Natural killer cell (primary cell): ENCODE results near the gene LRRC15. TPM values are rescaled to one million over a fixed set of nuclear protein-coding genes. Genes with fewer than 3 reads are reported as not detected.

ENCODE experiments used
- ATAC-seq, 3 donors: fragments of 150-1000 bp in 2 of 3; fragments of 200-7000 bp in 1 of 3; cut with Tn5 transposase; 1 replicate in 1 of 3; 2 replicates in 2 of 3; pipeline ENCODE4 v1.10.0; 2021; ENCODE audit warnings: mild to moderate bottlenecking in 2 of 3, moderate library complexity in 2 of 3
- DNase-seq, 2 donors: peaks; one replicate each; pipeline versions ENCODE4 v3.0.0 to v3.0.0-alpha.2; 2013 to 2021; ENCODE audit warnings: mixed read lengths in 1 of 2
- H3K27ac ChIP-seq: one replicate; pipeline ENCODE4 v1.5.1; 2013; ENCODE audit warnings: mild to moderate bottlenecking, low read length
- H3K27me3 ChIP-seq: one replicate; pipeline ENCODE4 v1.6.1; 2013; ENCODE audit warnings: low read length; ENCODE audit not compliant: control insufficient read depth, insufficient read depth
- H3K36me3 ChIP-seq: one replicate; pipeline ENCODE4 v1.6.1; 2013; ENCODE audit warnings: low read length; ENCODE audit not compliant: control insufficient read depth, insufficient read depth
- H3K4me1 ChIP-seq: one replicate; pipeline ENCODE4 v1.6.1; 2013; ENCODE audit warnings: low read length; ENCODE audit not compliant: control insufficient read depth, insufficient read depth
- H3K4me3 ChIP-seq: one replicate; pipeline ENCODE4 v1.5.1; 2013; ENCODE audit warnings: low read length
- H3K9me3 ChIP-seq: one replicate; pipeline ENCODE4 v1.6.1; 2013; ENCODE audit warnings: low read length; ENCODE audit not compliant: control insufficient read depth, insufficient read depth
- H3K27ac Mint-ChIP-seq, 2 donors: one replicate each; pipeline ENCODE4 v1.8.0; 2022; ENCODE audit warnings: mild to moderate bottlenecking in 2 of 2, mixed read lengths in 2 of 2, moderate library complexity in 1 of 2
- H3K27me3 Mint-ChIP-seq, 2 donors: one replicate each; pipeline ENCODE4 v1.8.0; 2022; ENCODE audit warnings: low read depth in 2 of 2, mixed read lengths in 2 of 2
- H3K36me3 Mint-ChIP-seq: one replicate; pipeline ENCODE4 v1.8.0; 2022; ENCODE audit warnings: mixed read lengths
- H3K4me1 Mint-ChIP-seq, 2 donors: one replicate each; pipeline ENCODE4 v1.8.0; 2022; ENCODE audit warnings: mixed read lengths in 2 of 2
- H3K4me3 Mint-ChIP-seq: one replicate; pipeline ENCODE4 v1.8.0; 2022; ENCODE audit warnings: mild to moderate bottlenecking, moderate library complexity, mixed read lengths
- H3K9me3 Mint-ChIP-seq, 2 donors: one replicate each; pipeline ENCODE4 v1.8.0; 2022; ENCODE audit warnings: mixed read lengths in 2 of 2
- CTCF ChIP-seq: fragments of 200-600 bp; IDR thresholded peaks from one replicate; pipeline ENCODE4 v1.8.0; 2022; ENCODE audit warnings: antibody characterized with exemption
- WGBS: methylation state at CpG from one replicate; pipeline ENCODE4 v1.1.7; 2013; ENCODE audit warnings: missing lambda C conversion rate; ENCODE audit not compliant: insufficient coverage; 5-methylcytosine and 5-hydroxymethylcytosine counted together
- intact Hi-C: fragments of 100-400 bp; cut with micrococcal nuclease; formaldehyde crosslinking; loops from one replicate; pipeline ENCODE4 v1.14.2; 2022
- total RNA-seq, 4 donors: library from RNA; stranded (reverse); fragments of 120-200 nt in 1 of 4; gene quantifications; one replicate each; pipeline versions ENCODE4 v1.2.3 to v1.2.4, GENCODE V29; 2013 to 2022

Gene LRRC15
- total RNA-seq, 3 donors from 2014 or later (not counting 1 experiment from before 2014, with no cell fraction given) = not detected

GRCh38 chr3:194405766-194406165 lies 36.2 kb upstream of the LRRC15 start:
- no peaks in the 10 kb centered on the region for H3K27me3 ChIP-seq
- DNase-seq (no peak), ATAC-seq (no peak)
- no peak overlapping the region for H3K4me3 ChIP-seq
- WGBS = 88% methylated on average over 2 of the region's 2 CpGs
- no peaks in the 10 kb centered on the region for H3K4me1 ChIP-seq
- no peaks in the 10 kb centered on the region for H3K27me3 Mint-ChIP-seq
- no peaks in the 10 kb centered on the region for H3K9me3 Mint-ChIP-seq
- H3K4me3 Mint-ChIP-seq = no peak overlapping the region
- no peak for TF ChIP-seq CTCF
- H3K9me3 ChIP-seq = no peaks in the 10 kb centered on the region
- H3K36me3 Mint-ChIP-seq = no peaks in the 10 kb centered on the region
- peaks cover 8% of the 10 kb centered on the region for H3K36me3 ChIP-seq
- H3K27ac ChIP-seq = no peak overlapping the region
- H3K4me1 Mint-ChIP-seq = no peaks in the 10 kb centered on the region
- intact Hi-C loops = no loop called here
- H3K27ac Mint-ChIP-seq = no peak overlapping the region

- Mint-ChIP-seq H3K4me1 (peaks cover 5 to 6% of the 10 kb centered on the region in 2 donors), H3K36me3 (no peaks in the 10 kb centered on the region), H3K27ac (no peak overlapping the region), H3K27me3 (no peaks in the 10 kb centered on the region), H3K9me3 (no peaks in the 10 kb centered on the region), H3K4me3 (no peak overlapping the region)
- intact Hi-C loops = loop anchor here (1.0 kb wide), 1 partner anchor 71 kb away; no protein-coding TSS in a partner anchor
- peak in 1 of 2 donors; percentile 81 for DNase-seq
- Histone ChIP-seq H3K27me3 (no peaks in the 10 kb centered on the region), H3K4me3 (no peak overlapping the region), H3K27ac (no peak overlapping the region), H3K9me3 (no peaks in the 10 kb centered on the region), H3K36me3 (peaks cover 8% of the 10 kb centered on the region), H3K4me1 (peaks cover 6% of the 10 kb centered on the region)
- peak in 2 of 3 donors; percentile 40 to 53 for ATAC-seq
- TF ChIP-seq CTCF = peak; percentile 93
- WGBS = 48% methylated on average over 10 of the region's 10 CpGs
These were observed 35.0 kb upstream of the LRRC15 start for GRCh38 chr3:194404365-194405140.

- H3K27me3 Mint-ChIP-seq = peaks cover 0 to 6% of the 10 kb centered on the region in 2 donors
- peaks cover 3% of the 10 kb centered on the region for H3K36me3 ChIP-seq
- DNase-seq (no peak), ATAC-seq (no peak)
- no peaks in the 10 kb centered on the region for H3K9me3 ChIP-seq
- WGBS = 92% methylated on average over 8 of the region's 8 CpGs
- H3K27me3 ChIP-seq = peaks cover 3% of the 10 kb centered on the region
- peaks cover 29 to 31% of the 10 kb centered on the region in 2 donors for H3K4me1 Mint-ChIP-seq
- H3K36me3 Mint-ChIP-seq = no peaks in the 10 kb centered on the region
- H3K27ac Mint-ChIP-seq = no peak overlapping the region
- H3K9me3 Mint-ChIP-seq = no peaks in the 10 kb centered on the region
- H3K4me3 ChIP-seq = no peak overlapping the region
- intact Hi-C loops = no loop called here
- H3K4me3 Mint-ChIP-seq = no peak overlapping the region
- no peak overlapping the region for H3K27ac ChIP-seq
- peaks cover 18% of the 10 kb centered on the region for H3K4me1 ChIP-seq
- TF ChIP-seq CTCF = no peak
These were observed 32.4 kb upstream of the LRRC15 start for GRCh38 chr3:194401868-194402329.
